ENCODE results near the gene CDKAL1. TPM values are rescaled to one million over a fixed set of nuclear protein-coding genes. Genes with fewer than 3 reads are reported as not detected.

CDKAL1 gene
- total RNA-seq, 1 donor from 2014 or later, result 9.1 TPM

DNA sequence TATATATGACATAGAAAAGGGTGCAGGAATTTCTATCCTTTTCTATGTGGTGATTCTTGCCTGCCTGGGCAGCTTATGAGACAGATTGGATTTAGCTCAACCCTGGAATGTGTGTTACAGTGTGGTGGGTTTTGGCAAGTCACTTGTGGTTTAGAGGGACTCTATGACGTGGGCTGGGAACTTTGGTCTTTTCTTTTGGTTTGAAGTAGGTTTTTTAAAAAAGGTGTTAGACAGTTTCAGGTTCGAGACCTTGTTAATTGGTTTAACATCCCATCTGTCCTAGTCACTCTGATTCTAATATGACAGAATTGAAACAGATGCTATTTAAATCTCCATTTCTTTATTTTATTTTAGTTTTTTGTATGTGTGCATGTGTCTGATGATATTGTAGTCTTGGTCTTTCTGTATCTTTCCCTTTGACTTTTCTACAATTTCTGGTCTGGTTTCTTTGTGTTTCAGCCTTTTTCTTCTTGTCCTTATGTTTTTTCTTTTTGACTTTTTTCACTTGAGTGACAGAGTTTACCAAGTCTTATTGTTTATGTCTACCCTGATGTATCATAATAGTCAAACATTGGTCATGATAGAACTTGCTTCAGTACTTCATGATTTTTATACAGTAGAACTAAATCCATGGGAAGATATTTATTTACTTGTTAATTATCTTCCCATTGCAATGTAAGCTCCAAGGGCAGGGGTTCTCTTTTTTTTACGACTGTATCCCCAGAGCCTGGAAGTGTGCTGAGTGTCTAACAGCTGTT is 174.3 kb downstream of the CDKAL1 start:
- intact Hi-C loops (cut with micrococcal nuclease), result no loop called here
- H3K36me3 ChIP-seq, result no peaks in the 10 kb centered on the region
- H3K4me3 ChIP-seq, result no peak overlapping the region
- TF ChIP-seq, protein P1, sequence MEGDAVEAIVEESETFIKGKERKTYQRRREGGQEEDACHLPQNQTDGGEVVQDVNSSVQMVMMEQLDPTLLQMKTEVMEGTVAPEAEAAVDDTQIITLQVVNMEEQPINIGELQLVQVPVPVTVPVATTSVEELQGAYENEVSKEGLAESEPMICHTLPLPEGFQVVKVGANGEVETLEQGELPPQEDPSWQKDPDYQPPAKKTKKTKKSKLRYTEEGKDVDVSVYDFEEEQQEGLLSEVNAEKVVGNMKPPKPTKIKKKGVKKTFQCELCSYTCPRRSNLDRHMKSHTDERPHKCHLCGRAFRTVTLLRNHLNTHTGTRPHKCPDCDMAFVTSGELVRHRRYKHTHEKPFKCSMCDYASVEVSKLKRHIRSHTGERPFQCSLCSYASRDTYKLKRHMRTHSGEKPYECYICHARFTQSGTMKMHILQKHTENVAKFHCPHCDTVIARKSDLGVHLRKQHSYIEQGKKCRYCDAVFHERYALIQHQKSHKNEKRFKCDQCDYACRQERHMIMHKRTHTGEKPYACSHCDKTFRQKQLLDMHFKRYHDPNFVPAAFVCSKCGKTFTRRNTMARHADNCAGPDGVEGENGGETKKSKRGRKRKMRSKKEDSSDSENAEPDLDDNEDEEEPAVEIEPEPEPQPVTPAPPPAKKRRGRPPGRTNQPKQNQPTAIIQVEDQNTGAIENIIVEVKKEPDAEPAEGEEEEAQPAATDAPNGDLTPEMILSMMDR (IDR thresholded peaks at IDR 0.05; ENCODE audit: borderline replicate concordance), result no peak
- H3K27me3 ChIP-seq (ENCODE audit: low read depth), result no peaks in the 10 kb centered on the region
- H3K4me1 ChIP-seq, result peaks cover 4% of the 10 kb centered on the region
- DNase-seq, result no peak
- no peak overlapping the region for H3K27ac ChIP-seq (replicated peaks)
- no peaks in the 10 kb centered on the region for H3K9me3 ChIP-seq (replicated peaks)

DNA sequence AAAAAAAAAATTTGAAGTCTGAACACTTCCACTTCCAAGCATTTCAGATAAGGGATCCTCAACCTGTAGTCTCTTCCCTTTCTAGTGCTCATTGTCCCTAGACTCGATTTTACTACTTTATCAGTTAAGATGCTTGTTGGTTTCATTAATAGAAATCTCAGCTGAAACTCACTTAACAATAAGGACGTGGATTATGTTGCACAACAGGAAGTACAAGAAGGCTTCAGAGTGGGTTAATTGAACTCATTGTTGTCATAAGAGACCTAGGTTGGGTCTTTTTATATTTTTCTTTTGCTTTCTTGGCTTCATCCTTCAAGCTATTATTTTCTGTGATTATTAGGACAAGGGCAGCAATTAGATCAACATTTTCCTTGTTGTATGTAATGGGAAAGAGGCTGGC is 175.2 kb downstream of the CDKAL1 start:
- no peak overlapping the region for H3K4me3 ChIP-seq
- no peaks in the 10 kb centered on the region for H3K27me3 ChIP-seq (ENCODE audit: low read depth)
- DNase-seq, result no peak
- no peaks in the 10 kb centered on the region for H3K36me3 ChIP-seq
- peaks cover 4% of the 10 kb centered on the region for H3K4me1 ChIP-seq
- H3K27ac ChIP-seq (replicated peaks), result no peak overlapping the region
- intact Hi-C loops (cut with micrococcal nuclease), result no loop called here
- H3K9me3 ChIP-seq (replicated peaks), result no peaks in the 10 kb centered on the region
- TF ChIP-seq, protein P1 (IDR thresholded peaks at IDR 0.05; ENCODE audit: borderline replicate concordance), result no peak

DNA sequence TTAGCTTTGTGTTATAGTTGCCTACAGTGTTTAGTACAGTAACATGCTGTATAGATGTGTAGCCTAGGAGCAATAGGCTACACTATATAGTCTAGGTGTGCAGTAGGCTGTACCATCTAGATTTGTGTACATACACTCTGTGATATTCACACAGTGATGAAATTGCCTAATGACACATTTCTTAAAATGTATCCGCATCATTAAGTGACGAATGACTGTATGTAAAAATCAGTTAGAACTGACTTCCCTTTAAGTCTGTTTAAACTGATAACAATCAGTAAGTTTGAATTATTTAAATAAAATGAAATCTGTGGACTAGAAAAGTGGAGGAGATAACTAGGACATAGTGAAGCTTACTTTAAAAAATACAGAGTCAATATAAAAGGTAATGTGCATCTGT is 176.1 kb downstream of the CDKAL1 start:
- TF ChIP-seq, protein P1 (IDR thresholded peaks at IDR 0.05; ENCODE audit: borderline replicate concordance), result no peak
- no peak overlapping the region for H3K27ac ChIP-seq (replicated peaks)
- peaks cover 4% of the 10 kb centered on the region for H3K4me1 ChIP-seq
- H3K9me3 ChIP-seq (replicated peaks), result no peaks in the 10 kb centered on the region
- intact Hi-C loops (cut with micrococcal nuclease), result no loop called here
- no peaks in the 10 kb centered on the region for H3K27me3 ChIP-seq (ENCODE audit: low read depth)
- H3K4me3 ChIP-seq, result no peak overlapping the region
- DNase-seq, result no peak
- H3K36me3 ChIP-seq, result no peaks in the 10 kb centered on the region

DNA sequence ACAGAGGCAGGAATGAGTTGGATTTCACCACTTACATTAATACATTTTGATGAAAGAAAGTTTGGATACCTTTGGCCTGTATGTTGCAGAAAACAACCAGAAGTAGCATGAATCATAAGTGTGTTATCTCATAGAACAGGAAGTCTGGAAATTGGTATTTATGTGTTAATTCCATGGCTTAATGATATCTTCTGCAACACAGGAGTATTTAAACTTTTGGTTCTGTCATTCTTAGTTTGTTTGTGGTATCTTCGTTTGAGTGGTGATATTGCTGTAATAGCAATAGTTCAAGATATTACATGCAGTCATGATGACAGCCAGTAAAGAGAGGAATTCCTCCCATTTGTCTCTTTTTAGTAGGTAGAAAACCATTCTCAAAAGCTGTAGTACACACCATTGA is 177.3 kb downstream of the CDKAL1 start:
- no peak for DNase-seq
- Histone ChIP-seq H3K9me3 (replicated peaks) (no peaks in the 10 kb centered on the region), H3K36me3 (no peaks in the 10 kb centered on the region), H3K27ac (replicated peaks) (no peak overlapping the region), H3K4me3 (no peak overlapping the region), H3K27me3 (ENCODE audit: low read depth) (no peaks in the 10 kb centered on the region), H3K4me1 (peaks cover 4% of the 10 kb centered on the region)
- TF ChIP-seq, protein P1 (IDR thresholded peaks at IDR 0.05; ENCODE audit: borderline replicate concordance), result no peak
- intact Hi-C loops (cut with micrococcal nuclease), result no loop called here

DNA sequence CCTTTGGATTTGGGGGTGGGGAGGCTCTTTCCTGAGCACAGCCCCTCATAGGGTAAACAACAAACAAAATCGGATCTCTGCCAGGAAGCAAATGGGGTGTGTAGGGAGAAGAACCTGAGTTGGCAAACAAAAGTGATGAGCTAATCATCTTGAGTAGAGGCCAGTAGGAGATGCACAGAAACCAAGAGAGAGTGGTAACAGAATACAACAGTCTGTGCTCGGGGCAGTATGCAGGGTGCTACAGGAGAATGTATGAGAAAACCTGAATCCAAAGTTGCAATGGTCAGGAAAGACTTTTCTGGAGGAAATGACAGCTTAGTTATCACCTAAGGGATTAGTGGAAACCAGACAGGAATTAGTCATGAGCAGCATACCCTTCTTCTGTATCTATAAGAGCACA is 177.8 kb downstream of the CDKAL1 start:
- H3K27ac ChIP-seq (replicated peaks), result no peak overlapping the region
- no peaks in the 10 kb centered on the region for H3K27me3 ChIP-seq (ENCODE audit: low read depth)
- TF ChIP-seq, protein P1 (IDR thresholded peaks at IDR 0.05; ENCODE audit: borderline replicate concordance), result no peak
- H3K4me1 ChIP-seq, result peaks cover 4% of the 10 kb centered on the region
- intact Hi-C loops (cut with micrococcal nuclease), result no loop called here
- DNase-seq, result no peak
- H3K36me3 ChIP-seq, result no peaks in the 10 kb centered on the region
- H3K9me3 ChIP-seq (replicated peaks), result no peaks in the 10 kb centered on the region
- H3K4me3 ChIP-seq, result no peak overlapping the region
